NB4 (cell line): ENCODE measurements around the gene DDX17.

Experiments
- MYC ChIP-seq: IDR thresholded peaks from 2 replicates; pipeline ENCODE4 v1.6.1; 2011; ENCODE audit warnings: low read depth, low read length
- POLR2A ChIP-seq: IDR thresholded peaks from 2 replicates; pipeline ENCODE4 v1.6.1; 2011; ENCODE audit warnings: mild to moderate bottlenecking; ENCODE audit not compliant: insufficient read length; ENCODE audit errors: extremely low read depth
- TF ChIP-seq, protein P1 (sequence below): IDR thresholded peaks from one replicate; pipeline ENCODE4 v1.5.1; 2012; ENCODE audit warnings: low read depth, low read length

DNA sequence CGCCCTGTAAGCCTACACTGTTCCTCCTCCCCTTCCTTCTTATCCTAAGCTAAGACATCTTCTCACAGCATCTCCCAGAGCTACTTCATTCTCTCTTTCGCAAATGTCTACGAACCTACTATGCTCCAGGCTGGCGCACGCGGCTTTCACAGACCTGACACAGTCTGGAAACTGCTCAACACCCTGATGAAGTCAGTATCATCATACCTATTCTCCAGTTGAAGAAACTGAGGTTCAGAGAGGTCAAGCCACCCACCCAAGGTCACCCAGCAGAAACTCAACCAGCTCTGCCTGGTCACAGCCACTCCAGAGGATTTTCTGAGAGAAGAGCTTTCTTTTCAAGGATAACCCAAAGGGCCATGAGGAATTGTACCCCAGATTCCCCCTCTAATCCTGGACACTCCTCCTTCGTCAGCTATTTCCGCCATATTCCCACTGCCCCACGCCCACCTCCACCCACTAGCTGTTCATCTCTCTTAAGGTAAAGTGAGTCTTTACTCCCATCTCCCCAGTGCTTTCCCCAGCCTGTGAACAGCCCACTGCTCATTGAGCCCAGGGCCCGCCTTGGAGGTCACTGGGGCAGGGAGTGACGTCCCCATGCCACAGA lies 52.9 kb downstream of the DDX17 start:
- TF ChIP-seq, protein P1, sequence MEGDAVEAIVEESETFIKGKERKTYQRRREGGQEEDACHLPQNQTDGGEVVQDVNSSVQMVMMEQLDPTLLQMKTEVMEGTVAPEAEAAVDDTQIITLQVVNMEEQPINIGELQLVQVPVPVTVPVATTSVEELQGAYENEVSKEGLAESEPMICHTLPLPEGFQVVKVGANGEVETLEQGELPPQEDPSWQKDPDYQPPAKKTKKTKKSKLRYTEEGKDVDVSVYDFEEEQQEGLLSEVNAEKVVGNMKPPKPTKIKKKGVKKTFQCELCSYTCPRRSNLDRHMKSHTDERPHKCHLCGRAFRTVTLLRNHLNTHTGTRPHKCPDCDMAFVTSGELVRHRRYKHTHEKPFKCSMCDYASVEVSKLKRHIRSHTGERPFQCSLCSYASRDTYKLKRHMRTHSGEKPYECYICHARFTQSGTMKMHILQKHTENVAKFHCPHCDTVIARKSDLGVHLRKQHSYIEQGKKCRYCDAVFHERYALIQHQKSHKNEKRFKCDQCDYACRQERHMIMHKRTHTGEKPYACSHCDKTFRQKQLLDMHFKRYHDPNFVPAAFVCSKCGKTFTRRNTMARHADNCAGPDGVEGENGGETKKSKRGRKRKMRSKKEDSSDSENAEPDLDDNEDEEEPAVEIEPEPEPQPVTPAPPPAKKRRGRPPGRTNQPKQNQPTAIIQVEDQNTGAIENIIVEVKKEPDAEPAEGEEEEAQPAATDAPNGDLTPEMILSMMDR, result no peak
- no peak for TF ChIP-seq POLR2A
- TF ChIP-seq MYC, result no peak
